Measurements from ENCODE around the gene DOC2B. TPM values are rescaled to one million over a fixed set of nuclear protein-coding genes. Genes with fewer than 3 reads are reported as not detected.
A peak's percentile ranks its signal among the peaks of the same experiment; 100 is the strongest.
"Not testable (repeated sequence)": the region's sequence is repeated elsewhere in the genome, so short reads cannot be mapped to it uniquely, and the experiment has no call there.

Gene DOC2B
- total RNA-seq, 1 donor from 2014 or later: 77.6 TPM

- DNase-seq (ENCODE audit: low read depth): no peak
Measured at GRCh38 chr17:213286-214105, 32.0 kb upstream of the DOC2B start.

- no peak for DNase-seq (ENCODE audit: low read depth)
Measured at GRCh38 chr17:210402-210801, 29.0 kb upstream of the DOC2B start.

- no peak for DNase-seq (ENCODE audit: low read depth)
Measured at GRCh38 chr17:208429-208828, 27.0 kb upstream of the DOC2B start.

- no peak for DNase-seq (ENCODE audit: low read depth)
Measured at GRCh38 chr17:207775-208174, 26.3 kb upstream of the DOC2B start.

- no peak for DNase-seq (ENCODE audit: low read depth)
Measured at GRCh38 chr17:206941-207560, 25.6 kb upstream of the DOC2B start.

GRCh38 chr17:206484-206883, 25.0 kb upstream of the DOC2B start:
- DNase-seq (ENCODE audit: low read depth): not testable (repeated sequence)

GRCh38 chr17:205817-206216, 24.4 kb upstream of the DOC2B start:
- no peak for DNase-seq (ENCODE audit: low read depth)

- no peak for DNase-seq (ENCODE audit: low read depth)
Measured at GRCh38 chr17:205148-205669, 23.8 kb upstream of the DOC2B start.

GRCh38 chr17:204427-205147, 23.1 kb upstream of the DOC2B start:
- no peak for DNase-seq (ENCODE audit: low read depth)

GRCh38 chr17:202501-202951, 21.1 kb upstream of the DOC2B start:
- DNase-seq (ENCODE audit: low read depth): no peak

- not testable (repeated sequence) for DNase-seq (ENCODE audit: low read depth)
Measured at GRCh38 chr17:201736-202135, 20.3 kb upstream of the DOC2B start.

- DNase-seq (ENCODE audit: low read depth): not testable (repeated sequence)
Measured at GRCh38 chr17:201257-201656, 19.8 kb upstream of the DOC2B start.

- DNase-seq (ENCODE audit: low read depth): no peak
Measured at GRCh38 chr17:200586-200985, 19.1 kb upstream of the DOC2B start.

- peak; percentile 40 for DNase-seq (ENCODE audit: low read depth)
Measured at GRCh38 chr17:199806-200545, 18.5 kb upstream of the DOC2B start.

GRCh38 chr17:199191-199604, 17.7 kb upstream of the DOC2B start:
- DNase-seq (ENCODE audit: low read depth): no peak

GRCh38 chr17:198225-198624, 16.8 kb upstream of the DOC2B start:
- not testable (repeated sequence) for DNase-seq (ENCODE audit: low read depth)

- no peak for DNase-seq (ENCODE audit: low read depth)
Measured at GRCh38 chr17:197352-197751, 15.9 kb upstream of the DOC2B start.

- no peak for DNase-seq (ENCODE audit: low read depth)
Measured at GRCh38 chr17:194828-195602, 13.6 kb upstream of the DOC2B start.

- no peak for DNase-seq (ENCODE audit: low read depth)
Measured at GRCh38 chr17:193841-194806, 12.7 kb upstream of the DOC2B start.

GRCh38 chr17:193426-193810, 12.0 kb upstream of the DOC2B start:
- DNase-seq (ENCODE audit: low read depth): no peak
